GM12873 (cell line): ENCODE results near the gene IKZF2.
A peak's percentile ranks its signal among the peaks of the same experiment; 100 is the strongest.

Experiments used
- TF ChIP-seq, protein P1 (sequence below): IDR thresholded peaks from 2 replicates; pipeline ENCODE4 v1.5.1; 2012; ENCODE audit warnings: low read depth, mild to moderate bottlenecking, moderate library complexity, low read length, control low read depth; ENCODE audit not compliant: insufficient read depth; ENCODE audit errors: missing control alignments

The IKZF2 gene

DNA sequence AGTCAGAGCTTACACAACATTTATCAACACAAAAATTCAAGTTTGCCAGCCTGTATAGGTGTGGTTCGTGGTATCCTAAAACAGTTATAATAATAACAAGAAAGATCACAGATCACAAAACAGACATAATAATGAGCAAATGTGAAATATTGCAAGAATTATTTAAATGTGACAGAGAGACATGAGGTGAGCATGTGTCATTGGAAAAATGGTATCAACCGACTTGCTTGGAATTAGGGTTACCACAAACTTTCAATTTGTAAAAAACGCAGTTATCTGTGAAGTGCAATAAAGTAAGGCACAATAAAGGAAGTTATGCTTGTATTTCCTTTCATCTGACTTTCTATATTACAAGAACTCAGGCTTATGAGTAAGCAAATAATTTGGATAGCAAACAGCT is 116.8 kb downstream of the IKZF2 start:
- TF ChIP-seq, protein P1, sequence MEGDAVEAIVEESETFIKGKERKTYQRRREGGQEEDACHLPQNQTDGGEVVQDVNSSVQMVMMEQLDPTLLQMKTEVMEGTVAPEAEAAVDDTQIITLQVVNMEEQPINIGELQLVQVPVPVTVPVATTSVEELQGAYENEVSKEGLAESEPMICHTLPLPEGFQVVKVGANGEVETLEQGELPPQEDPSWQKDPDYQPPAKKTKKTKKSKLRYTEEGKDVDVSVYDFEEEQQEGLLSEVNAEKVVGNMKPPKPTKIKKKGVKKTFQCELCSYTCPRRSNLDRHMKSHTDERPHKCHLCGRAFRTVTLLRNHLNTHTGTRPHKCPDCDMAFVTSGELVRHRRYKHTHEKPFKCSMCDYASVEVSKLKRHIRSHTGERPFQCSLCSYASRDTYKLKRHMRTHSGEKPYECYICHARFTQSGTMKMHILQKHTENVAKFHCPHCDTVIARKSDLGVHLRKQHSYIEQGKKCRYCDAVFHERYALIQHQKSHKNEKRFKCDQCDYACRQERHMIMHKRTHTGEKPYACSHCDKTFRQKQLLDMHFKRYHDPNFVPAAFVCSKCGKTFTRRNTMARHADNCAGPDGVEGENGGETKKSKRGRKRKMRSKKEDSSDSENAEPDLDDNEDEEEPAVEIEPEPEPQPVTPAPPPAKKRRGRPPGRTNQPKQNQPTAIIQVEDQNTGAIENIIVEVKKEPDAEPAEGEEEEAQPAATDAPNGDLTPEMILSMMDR, result no peak

GRCh38 chr2:213032607-213033006 is 118.8 kb downstream of the IKZF2 start:
- TF ChIP-seq, protein P1, result no peak

GRCh38 chr2:213022987-213023386 is 128.4 kb downstream of the IKZF2 start:
- TF ChIP-seq, protein P1, result peak; percentile 3

- TF ChIP-seq, protein P1, result peak; percentile 7
Measured at GRCh38 chr2:213021971-213022899, 129.2 kb downstream of the IKZF2 start.

DNA sequence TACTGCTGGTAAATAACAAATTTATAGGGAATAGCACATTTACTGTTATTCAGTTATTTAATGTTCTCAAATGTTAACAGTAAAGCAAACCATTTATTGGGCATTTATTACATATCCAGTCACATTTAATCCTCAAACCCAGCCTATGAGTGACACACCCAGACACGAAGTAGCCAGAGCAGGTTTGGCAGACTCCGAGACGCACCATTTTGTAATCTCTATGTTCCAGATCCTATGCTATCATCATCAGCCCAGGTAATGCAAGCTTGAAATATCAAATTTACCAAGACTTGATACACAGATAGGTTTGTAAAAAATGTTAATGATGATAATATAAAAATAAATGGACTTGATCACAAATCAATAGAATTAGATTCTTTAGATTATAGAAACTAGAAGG is 131.1 kb downstream of the IKZF2 start:
- TF ChIP-seq, protein P1, result no peak

GRCh38 chr2:213019368-213019767 is 132.0 kb downstream of the IKZF2 start:
- TF ChIP-seq, protein P1, result no peak

- TF ChIP-seq, protein P1, result no peak
Measured at GRCh38 chr2:213018340-213018901, 133.0 kb downstream of the IKZF2 start.
